Nephron (organoid): Measurements from ENCODE around the gene CSKMT.
A peak's percentile ranks its signal among the peaks of the same experiment; 100 is the strongest.
"Not testable (repeated sequence)": the region's sequence is repeated elsewhere in the genome, so short reads cannot be mapped to it uniquely, and the experiment has no call there.

Experiments
- H3K27ac Mint-ChIP-seq, 3 experiments: 2 replicates each; pipeline ENCODE4 v1.8.0; 2020; ENCODE audit warnings: mixed read lengths in 3 of 3, mild to moderate bottlenecking in 2 of 3, moderate library complexity in 1 of 3
- H3K27me3 Mint-ChIP-seq: 2 replicates; pipeline ENCODE4 v1.8.0; 2021; ENCODE audit warnings: low read depth, mild to moderate bottlenecking, moderate library complexity, mixed read lengths
- H3K36me3 Mint-ChIP-seq: 2 replicates; pipeline ENCODE4 v1.8.0; 2020; ENCODE audit warnings: low read depth, mixed read lengths
- H3K4me1 Mint-ChIP-seq: 2 replicates; pipeline ENCODE4 v1.8.0; 2020; ENCODE audit warnings: mixed read lengths
- H3K4me3 Mint-ChIP-seq, 3 experiments: 2 replicates each; pipeline ENCODE4 v1.8.0; 2020; ENCODE audit warnings: mild to moderate bottlenecking in 3 of 3, mixed read lengths in 3 of 3, moderate library complexity in 2 of 3
- H3K9me3 Mint-ChIP-seq: 2 replicates; pipeline ENCODE4 v1.8.0; 2020; ENCODE audit warnings: mixed read lengths
- TF ChIP-seq, protein P1 (sequence below), 3 experiments: fragments of 200-600 bp; sonication (generic); IDR thresholded peaks; one replicate each; pipeline ENCODE4 v1.5.0; 2021; ENCODE audit warnings: antibody characterized with exemption in 3 of 3; ENCODE audit not compliant: unreplicated experiment in 3 of 3

Gene CSKMT

GRCh38 chr11:62671608-62672389 lies 6.7 kb downstream of the CSKMT start, which contains the start of the genes LBHD1 and UQCC3:
Gene LBHD1, minus strand, starts transcription at chr11:62672267. Its CDS starts 2,236 bp downstream, at chr11:62670031.
Gene UQCC3, plus strand, starts transcription at chr11:62671673. Its CDS starts 73 bp downstream, at chr11:62671746.
- Mint-ChIP-seq H3K4me1 (peaks cover 30% of the 10 kb centered on the region), H3K36me3 (peaks cover 31% of the 10 kb centered on the region), H3K9me3 (no peaks in the 10 kb centered on the region), H3K4me3 (peak within 1 kb of the TSS; percentile 98 to 100 (median 100)), H3K27ac (peak within 1 kb of the TSS; percentile 98 to 99 (median 99)), H3K27me3 (no peaks in the 10 kb centered on the region)
- TF ChIP-seq, protein P1, sequence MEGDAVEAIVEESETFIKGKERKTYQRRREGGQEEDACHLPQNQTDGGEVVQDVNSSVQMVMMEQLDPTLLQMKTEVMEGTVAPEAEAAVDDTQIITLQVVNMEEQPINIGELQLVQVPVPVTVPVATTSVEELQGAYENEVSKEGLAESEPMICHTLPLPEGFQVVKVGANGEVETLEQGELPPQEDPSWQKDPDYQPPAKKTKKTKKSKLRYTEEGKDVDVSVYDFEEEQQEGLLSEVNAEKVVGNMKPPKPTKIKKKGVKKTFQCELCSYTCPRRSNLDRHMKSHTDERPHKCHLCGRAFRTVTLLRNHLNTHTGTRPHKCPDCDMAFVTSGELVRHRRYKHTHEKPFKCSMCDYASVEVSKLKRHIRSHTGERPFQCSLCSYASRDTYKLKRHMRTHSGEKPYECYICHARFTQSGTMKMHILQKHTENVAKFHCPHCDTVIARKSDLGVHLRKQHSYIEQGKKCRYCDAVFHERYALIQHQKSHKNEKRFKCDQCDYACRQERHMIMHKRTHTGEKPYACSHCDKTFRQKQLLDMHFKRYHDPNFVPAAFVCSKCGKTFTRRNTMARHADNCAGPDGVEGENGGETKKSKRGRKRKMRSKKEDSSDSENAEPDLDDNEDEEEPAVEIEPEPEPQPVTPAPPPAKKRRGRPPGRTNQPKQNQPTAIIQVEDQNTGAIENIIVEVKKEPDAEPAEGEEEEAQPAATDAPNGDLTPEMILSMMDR (IDR thresholded peaks at IDR 0.05; ENCODE audit: unreplicated experiment in 3 of 3): no peak

GRCh38 chr11:62673196-62673525 lies 8.0 kb downstream of the CSKMT start:
- peak overlapping the region; percentile 98 to 100 (median 100) for H3K4me3 Mint-ChIP-seq
- H3K4me1 Mint-ChIP-seq: peaks cover 36% of the 10 kb centered on the region
- peaks cover 38% of the 10 kb centered on the region for H3K36me3 Mint-ChIP-seq
- TF ChIP-seq, protein P1 (IDR thresholded peaks at IDR 0.05; ENCODE audit: unreplicated experiment in 3 of 3): no peak
- peak overlapping the region in 1 of 3 experiments; percentile 99 for H3K27ac Mint-ChIP-seq
- H3K9me3 Mint-ChIP-seq: no peaks in the 10 kb centered on the region
- H3K27me3 Mint-ChIP-seq: no peaks in the 10 kb centered on the region

- not testable (repeated sequence) for H3K27ac Mint-ChIP-seq, H3K9me3 Mint-ChIP-seq, H3K27me3 Mint-ChIP-seq
- Mint-ChIP-seq H3K4me3 (peak overlapping the region; percentile 20 to 71 (median 69)), H3K36me3 (peaks cover 34% of the 10 kb centered on the region), H3K4me1 (peaks cover 40% of the 10 kb centered on the region)
Measured at GRCh38 chr11:62675415-62675814, 10.3 kb downstream of the CSKMT start.

DNA sequence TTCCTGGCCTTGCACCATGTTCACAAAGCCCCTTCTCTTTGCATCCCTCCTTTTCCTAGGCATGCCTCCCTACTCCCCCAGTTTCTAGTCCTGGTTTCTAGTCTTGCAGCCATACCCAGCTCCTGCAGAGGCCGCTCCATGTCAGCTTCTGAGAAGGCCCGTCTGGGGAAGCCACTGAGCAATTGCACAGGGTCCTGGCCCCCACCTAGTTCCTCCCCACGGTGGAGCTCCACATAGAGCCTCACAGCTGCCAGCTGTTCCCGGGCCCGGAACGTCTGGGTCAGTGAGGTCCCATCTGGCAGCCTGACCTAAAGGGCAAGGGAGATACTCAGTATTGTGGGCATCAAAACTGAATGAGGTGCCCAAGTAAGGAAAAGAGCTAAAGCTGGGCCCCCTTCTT lies 11.6 kb downstream of the CSKMT start:
- peaks cover 30% of the 10 kb centered on the region for H3K36me3 Mint-ChIP-seq
- H3K27ac Mint-ChIP-seq: peak overlapping the region in 2 of 3 experiments; percentile 33 to 53
- H3K4me3 Mint-ChIP-seq: peak overlapping the region; percentile 90 to 94 (median 92)
- H3K27me3 Mint-ChIP-seq: no peaks in the 10 kb centered on the region
- peaks cover 37% of the 10 kb centered on the region for H3K4me1 Mint-ChIP-seq
- no peaks in the 10 kb centered on the region for H3K9me3 Mint-ChIP-seq
- TF ChIP-seq, protein P1 (IDR thresholded peaks at IDR 0.05; ENCODE audit: unreplicated experiment in 3 of 3): no peak

GRCh38 chr11:62677156-62677555 lies 12.0 kb downstream of the CSKMT start:
- Mint-ChIP-seq H3K27ac (peak overlapping the region in 2 of 3 experiments; percentile 33 to 53), H3K4me3 (peak overlapping the region; percentile 90 to 94 (median 92)), H3K27me3 (no peaks in the 10 kb centered on the region), H3K4me1 (peaks cover 33% of the 10 kb centered on the region), H3K9me3 (no peaks in the 10 kb centered on the region), H3K36me3 (peaks cover 30% of the 10 kb centered on the region)
- TF ChIP-seq, protein P1 (IDR thresholded peaks at IDR 0.05; ENCODE audit: unreplicated experiment in 3 of 3): no peak

DNA sequence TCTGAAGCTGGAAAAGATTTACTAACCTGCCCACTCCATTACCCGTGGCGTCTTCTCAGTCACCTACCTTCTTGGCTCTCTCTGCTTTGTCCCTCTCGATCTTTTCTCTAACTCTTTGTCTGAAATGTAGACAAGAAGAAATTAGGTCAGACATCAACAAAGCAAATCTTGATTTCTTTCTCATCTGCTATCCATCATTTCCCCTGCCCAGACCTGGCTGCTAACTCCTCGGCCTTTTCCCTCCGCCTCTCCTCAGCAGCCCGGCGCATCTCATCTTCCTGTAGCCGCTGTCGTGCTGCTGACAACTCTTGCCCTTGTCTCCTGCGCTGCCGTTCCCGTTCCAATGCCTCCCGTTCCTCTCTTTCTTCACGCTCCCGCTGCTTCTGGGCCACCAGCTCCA lies 12.6 kb downstream of the CSKMT start:
- no peaks in the 10 kb centered on the region for H3K9me3 Mint-ChIP-seq
- TF ChIP-seq, protein P1 (IDR thresholded peaks at IDR 0.05; ENCODE audit: unreplicated experiment in 3 of 3): no peak
- H3K4me3 Mint-ChIP-seq: peak overlapping the region; percentile 90 to 94 (median 92)
- H3K4me1 Mint-ChIP-seq: peaks cover 30% of the 10 kb centered on the region
- H3K36me3 Mint-ChIP-seq: peaks cover 30% of the 10 kb centered on the region
- peak overlapping the region in 2 of 3 experiments; percentile 9 to 32 for H3K27ac Mint-ChIP-seq
- H3K27me3 Mint-ChIP-seq: no peaks in the 10 kb centered on the region
